Hematopoietic multipotent progenitor cell treated with erythropoietin and hydrocortisone succinate and interleukin-3 and kit ligand, for 8 days (in vitro differentiated cells): Measurements from ENCODE around the gene RTN3.

Experiments
- DNase-seq: peaks from one replicate; pipeline ENCODE4 v3.0.0-alpha.2; 2015

Gene RTN3

DNA sequence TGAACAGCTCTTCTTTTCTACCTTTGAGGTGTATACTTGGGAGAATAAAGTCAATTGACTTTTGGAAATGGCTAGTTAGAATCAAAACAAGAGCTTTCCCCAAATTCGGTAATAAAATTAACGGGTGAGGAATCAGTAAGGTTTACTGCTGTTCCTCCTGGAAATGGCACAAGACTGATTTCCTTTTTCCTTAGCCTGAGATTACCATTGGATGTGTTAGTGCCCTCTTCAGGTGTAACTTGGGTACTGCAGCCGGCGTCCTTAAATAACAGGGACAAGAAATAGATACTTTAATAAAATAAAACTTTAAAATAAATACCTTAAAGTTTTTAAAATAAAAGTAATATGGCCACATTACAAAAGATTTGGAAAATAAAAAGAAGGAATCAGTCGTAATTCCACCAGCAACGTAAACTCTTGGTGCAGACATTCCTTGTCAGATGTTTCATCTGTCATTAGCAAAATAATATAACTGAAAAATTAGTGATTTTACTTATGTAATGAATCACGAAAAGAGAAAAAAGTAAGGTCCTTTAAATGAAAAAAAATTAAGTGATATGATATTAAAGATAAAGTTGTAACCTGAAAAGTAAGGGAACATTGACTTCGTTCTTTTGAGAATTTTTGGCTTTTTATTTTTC, 57.5 kb downstream of the RTN3 start:
- DNase-seq = peak; percentile 78

DNA sequence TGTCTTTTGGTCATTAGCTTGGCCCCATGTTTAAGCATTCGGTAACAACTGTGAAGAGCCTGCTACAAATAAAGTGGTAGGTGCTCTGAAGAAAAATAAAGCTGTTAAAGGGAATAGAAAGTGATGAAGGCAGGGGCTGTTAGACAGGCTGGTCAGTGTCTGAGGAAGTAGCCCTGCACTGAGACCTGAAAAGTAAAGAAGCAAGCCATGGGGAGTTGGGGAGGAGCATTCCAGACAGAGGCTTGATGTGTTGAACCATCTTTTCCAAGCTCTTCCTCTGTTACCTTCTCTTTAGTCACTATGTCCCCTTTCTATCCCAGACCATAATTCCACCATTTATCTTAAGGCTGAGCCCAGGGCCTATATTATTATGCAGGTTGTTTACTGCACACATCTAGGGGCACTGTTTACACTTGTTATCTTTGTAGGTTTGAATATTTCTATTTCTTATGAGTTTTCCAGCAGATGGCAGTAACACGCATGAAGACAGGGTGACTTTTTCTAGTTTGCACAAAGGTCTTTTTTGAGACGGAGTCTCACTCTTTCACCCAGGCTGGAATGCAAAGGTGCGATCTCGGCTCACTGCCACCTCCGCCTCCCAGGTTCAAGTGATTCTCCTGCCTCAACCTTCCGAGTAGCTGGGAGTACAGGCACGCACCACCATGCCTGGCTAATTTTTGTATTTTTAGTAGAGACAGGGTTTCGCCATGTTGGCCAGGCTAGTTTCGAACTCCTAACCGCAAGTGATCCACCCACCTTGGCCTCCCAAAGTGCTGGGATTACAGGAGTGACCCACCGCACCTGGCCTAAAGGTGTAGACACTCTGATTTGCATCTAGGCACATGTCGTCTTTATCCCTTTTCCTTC, 64.2 kb downstream of the RTN3 start:
- peak; percentile 67 for DNase-seq

DNA sequence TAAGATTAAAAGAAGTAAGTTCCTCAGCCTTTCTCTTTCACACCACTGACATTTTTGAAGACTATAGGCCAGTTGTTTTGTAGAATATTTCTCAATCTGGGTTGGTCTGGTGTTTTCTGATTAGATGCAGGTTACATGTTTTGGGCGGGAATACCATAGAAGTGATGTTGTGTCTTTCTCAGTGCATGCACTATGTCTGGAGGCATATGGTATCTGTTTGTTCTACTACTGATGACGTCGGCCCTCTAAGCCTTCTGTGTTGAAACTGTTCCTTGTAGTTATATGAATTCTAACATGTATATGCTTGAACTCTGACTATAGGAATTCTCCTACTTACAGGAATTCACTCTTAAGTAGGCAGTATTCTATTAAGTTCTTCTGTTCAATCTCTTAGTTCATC, 65.7 kb downstream of the RTN3 start:
- DNase-seq = peak; percentile 59

DNA sequence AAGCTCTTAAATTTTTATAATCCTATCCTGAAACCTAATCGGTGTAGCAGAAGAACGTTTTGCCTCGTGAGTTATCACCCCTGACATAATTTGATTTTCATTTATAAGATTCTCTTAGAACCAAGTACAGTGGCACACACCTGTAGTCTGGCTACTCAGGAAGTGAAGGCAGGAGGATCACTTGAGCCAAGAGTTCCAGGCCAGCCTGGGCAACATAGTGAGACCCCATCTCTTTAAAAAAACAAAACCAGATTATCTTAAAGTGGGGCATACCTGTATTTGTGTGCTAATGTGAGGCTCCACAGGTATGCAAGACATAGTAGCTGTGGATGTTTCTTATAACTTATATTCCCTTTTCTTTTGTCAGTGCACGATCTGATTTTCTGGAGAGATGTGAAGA, 68.3 kb downstream of the RTN3 start:
- no peak for DNase-seq

DNA sequence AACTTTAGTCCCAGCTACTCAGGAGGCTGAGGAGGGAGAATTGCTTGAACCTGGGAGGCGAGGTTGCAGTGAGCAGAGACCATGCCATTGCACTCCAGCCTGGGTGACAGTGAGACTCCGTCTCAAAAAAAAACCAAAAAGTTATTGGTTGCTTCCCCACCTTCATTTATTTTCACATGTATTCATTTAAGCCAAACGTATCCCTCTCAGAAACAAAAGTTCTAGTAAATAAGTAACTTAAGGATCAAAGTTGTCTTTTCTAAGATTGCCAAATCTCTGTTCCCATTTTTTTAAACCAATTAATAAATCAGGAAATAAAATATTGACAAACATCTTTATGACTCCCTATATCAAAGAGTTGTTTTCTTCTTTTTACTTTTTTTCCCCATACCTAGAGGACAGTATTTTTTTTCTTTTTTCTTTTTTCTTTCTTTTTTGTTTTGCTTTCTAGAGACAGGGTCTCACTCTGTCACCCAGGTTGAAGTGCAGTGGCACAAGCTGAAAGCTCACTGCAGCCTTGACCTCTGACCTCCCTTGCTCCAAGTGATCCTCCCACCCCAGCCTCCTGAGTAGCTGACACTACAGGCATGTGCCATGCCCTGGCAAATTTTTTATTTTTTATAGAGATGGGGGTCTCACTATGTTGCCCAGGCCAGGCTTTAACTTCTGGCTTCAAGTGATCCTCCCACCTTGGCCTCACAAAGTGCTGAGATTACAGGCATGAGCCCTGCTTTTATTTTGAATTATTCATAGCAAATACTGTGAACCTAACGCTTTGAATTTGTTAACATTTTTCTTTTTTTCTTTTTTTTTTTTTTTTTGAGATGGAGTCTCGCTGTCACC, 75.8 kb downstream of the RTN3 start:
- DNase-seq = no peak

DNA sequence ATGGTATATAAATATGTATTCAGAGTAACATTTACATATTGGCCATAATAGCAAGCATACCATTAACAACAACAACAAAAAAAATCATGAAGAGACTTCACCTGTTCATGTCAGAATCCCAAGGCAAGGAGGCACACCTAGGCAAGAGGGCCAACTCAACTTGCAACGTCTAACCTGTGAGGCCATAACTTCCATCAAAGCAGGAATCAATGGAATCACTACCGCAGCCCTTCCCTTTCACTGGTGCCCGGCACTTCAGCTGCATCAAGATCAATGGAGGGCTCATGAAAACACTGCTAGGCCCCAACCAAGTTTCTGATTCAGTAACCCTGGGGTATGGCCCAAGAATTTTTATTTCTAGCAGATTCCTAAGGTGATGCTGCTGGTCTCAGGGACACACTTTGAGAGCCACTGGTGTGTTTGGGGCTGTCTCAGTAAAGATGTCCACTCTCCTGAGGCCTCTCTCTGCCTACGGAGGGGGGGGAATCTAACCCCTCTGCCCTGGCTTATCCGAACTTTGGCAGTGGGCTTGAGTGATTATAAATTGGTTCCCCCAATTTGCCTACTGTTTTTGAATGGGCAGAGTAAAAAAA, 79.3 kb downstream of the RTN3 start:
- DNase-seq = no peak

DNA sequence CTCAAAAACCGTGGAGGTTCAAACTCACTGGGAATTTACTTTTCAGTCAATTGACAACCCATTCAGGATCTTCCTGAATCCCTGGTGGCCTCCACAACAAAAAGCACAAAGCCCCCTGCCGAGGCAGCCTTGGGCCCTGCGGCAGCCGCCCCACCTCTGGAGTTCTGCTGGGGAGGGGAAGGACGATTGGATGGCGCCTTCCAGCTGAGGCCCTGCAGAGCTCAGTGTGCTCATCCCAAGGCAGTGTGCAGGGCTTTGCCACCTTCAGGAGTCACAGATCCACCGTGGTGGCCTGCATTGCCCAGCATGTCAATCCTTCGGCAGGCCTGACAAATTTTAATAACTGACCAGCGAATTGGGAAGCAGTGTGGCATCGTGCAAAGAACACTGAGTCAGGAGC, 79.9 kb downstream of the RTN3 start:
- no peak for DNase-seq

DNA sequence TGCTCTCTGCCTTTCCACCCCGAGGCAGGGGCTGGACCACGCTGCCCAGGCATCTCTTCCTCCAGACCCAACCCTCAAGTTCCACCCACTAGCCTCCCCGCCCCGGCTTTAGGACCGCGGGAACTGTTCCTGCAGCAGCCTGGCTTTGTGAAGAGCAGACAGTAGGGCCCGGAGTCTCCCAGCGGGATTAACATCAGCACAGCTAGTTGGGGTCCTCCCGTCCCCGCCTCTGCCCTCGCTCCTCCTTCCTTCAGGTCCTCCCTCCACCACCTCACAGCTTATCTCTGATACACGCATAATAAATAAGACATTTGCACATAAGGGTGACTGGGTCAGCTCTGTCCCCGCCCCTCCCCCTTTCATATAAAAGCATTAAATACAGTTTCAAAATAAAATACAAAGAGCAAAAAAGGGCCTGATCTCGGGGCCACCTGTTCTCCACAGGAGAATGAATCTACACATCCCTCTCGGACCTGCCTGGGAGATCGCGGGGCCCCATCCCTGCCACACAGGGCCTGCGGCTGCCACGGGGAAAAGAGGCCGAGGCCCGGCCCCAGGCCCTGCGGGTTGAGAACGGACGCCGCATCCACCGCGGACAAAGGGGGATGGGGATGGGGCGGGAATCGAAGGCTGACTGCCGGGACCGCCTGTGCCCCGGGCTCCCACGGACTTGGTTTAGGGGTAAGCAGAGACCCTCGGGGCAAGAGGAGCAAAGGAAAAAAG, 80.8 kb downstream of the RTN3 start:
- no peak for DNase-seq

DNA sequence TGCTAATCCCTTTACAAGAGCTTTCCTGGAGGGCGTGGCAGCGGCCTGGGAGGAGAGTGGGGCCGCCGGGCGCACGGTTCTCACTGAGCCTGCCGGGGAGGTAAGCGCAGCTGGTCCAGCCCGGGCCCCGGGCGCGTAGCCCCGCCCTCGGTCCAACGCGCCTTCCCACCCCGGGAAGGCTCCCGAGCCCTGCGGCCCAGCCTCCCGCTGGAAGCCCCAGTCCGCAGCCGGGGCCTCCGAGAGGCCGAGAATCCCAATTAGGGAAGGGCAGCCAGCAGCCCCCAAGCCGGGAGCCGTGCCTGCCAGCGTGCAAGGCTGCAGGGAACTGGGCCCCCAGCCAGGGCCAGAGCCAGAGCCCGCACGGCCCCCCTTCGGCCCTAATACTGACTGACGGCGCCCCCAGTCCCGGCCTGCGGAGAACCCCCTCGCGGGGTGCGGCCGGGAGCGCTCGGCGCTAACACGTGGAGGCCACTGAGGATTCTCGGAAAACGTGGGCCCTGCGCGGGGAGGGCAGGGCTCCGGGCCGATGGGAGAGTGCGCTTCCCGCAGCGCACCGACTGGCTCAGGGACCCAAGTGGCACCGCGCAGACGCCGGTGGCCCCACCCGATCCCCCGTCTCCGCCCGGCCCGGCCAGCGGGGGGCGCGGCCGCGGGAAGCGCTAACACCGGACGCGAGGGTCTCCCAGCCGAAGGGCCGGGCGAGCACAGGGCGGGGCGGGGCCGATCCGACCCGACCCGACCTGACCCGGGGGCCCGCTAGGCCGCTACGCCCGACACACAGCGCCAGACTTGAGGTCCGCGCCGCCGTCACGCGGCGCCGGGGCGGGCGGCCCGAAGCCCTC, 81.6 kb downstream of the RTN3 start:
- no peak for DNase-seq

DNA sequence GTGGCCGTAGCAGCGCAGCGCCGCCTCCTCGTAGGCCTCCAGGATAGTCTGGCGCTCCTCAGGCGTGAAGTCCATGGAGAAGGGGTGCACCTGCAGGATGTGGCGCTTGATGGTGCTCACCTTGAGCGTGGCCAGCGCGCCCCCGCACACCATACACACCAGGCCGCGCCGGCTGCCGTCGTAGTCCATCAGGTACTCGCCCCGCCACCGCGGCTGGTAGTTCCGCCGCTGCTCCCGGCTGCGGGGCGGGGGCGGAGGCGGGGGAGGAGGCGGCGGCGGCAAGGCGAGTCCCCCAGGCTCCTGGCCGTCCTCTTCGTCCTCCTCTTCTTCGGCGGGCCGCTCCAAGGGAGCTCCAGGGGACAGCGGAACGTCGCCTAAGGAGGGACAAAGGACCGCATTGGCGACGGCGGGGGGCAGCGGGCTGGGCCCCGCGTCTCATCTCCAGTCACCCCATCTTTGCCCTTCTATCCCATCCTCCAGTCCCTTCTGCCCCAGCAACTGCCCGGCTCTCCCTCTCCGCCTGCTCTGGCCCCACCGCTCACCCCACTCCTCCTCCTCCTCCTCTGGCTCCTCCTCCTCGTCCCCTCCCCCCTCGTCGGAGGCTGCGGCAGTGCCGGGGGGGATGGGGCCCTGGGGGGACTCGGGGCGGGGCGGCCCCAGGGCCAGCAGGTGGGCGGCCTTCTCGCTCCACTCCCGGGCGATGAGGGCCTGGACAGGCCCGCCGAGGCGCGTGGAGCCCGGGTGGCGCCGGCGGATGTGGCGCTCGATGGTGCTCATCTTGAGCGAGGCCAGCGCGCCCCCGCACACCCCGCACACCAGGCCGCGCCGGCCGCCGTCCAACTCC, 82.4 kb downstream of the RTN3 start:
- no peak for DNase-seq

DNA sequence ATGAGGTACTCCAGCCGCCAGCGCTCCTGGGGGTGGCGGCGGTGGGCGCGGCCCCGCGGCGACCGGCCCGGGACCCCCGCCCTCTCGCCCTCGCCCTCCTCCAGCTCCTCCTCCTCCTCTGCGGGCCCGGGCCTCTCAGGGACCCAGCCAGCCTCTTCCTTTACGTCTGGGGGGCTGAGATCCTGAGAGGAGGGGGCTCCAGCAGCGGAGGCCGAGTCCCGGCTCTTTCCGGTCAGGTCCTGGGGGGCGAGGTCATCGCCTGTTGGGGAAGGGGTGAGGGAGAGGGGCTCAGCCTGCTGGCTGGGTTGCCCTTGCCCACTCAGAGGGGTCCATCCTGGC, 83.0 kb downstream of the RTN3 start:
- no peak for DNase-seq

DNA sequence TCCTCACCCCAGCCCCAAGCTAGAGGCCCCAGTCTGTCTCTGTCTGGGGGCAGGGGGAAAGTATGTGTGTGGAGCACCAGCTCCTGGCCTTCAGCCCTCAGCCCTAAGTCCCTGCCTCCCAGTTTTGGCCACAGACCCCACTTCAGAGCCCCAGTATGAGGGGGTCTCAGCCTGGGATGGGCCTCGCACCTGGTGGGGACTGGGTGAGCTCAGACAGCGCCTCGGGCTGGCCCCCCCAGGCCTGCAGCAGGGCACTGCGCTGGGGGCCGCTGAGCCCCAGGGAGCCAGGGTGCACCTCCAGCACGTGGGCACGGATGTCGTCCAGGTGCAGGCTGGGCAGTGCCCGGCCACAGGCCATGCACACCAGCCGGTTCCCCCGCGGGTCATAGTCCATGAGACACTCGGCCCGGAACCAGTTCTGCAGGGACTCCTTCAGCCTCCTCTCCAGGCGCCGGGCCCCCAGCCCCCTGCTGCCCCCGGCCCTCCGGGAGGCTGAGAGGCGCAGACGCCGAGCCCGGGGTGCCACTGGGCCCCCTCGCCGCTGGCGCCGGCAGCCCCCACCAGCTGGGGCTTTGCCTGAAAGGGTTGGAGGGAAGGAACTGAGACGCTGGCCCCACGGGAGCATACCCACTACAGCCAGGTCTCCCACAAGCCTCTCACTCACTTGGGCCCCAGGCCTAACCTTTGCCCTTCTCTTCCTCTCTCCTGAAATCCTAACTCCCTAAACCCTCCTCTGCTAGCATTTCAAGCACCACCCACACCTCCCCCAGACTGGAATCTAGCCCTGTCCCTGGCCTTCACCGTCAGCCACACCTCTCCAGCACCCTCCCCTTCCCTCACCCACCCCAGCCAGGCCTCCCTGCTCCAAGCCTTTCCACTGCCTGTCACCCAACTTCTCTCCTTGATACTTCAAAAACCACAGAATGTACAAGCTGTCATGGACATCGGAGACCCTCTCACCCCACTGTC, 83.7 kb downstream of the RTN3 start:
- DNase-seq = no peak

DNA sequence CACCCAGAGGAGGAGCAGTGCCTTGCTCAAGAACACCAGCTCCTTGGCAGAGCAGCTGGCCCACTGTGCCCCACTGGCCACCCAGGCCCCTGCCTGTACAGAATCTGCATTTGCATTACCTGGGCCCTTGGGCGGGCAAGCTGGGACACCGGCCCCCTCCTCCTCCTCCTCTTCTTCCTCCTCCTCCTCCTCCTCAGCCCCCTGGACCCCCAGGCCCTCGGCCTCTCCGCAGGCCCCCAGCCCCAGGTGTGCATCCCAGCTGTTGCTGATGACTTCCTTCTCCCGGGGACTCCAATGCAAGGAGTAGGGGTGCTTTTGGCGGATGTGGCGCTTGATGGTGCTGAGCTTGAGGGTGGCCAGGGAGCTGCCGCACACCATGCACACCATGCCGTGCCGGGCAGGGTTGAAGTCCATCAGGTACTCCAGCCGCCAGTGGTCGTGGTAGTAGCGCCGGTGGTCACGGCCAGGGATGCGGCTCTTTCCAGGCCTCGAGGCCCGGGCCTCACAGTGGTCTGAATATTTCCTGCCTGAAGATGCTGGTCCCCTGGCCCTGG, 84.5 kb downstream of the RTN3 start:
- no peak for DNase-seq

DNA sequence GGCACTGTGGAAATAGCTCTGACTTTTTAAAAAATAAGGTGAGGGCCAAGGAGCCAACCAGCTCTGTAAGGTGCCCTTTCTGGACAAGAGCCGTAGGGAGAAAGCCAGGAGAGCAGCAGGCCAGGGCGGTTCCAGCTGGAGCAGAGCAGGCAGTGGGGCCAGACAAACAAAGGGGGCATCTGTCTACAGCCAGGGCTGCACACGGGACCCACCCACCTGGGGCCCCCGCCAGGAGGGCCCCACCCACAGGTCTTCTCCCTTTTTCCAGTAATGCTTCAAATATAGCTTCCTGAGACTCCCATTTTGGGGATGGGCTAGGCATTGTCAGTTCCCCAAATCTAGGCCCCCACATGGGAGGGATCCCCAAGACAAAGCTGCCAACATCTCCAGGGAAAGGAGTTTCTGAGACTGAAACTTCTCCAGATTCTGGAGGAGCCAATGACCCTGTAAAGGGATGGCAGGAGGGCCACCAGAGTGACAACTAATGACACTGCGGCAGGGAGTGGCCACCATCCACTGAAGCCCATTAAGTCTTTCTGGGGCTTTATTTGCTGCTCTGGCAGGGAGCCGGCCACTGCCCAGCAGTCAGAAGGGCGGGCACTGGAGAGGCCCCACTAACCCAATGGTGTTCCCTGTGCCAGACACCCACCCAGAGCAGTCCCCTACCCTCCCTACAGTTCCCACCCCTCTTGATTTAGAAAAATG, 85.4 kb downstream of the RTN3 start:
- DNase-seq = no peak

DNA sequence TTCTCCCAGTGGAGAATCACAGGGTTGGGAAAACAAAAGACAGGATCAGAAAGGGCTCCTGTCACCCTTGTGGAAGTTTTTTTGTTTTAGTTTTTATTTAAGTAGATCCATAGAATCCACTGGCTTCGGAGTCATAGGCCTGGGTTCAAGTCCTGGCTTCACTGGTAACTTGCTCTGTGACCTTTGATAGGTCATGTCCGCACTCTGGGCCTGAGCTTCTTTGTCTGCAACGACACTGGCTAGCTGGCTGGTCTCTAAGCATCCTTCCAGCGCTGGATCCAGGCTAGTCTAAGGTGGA, 85.9 kb downstream of the RTN3 start:
- DNase-seq = no peak

DNA sequence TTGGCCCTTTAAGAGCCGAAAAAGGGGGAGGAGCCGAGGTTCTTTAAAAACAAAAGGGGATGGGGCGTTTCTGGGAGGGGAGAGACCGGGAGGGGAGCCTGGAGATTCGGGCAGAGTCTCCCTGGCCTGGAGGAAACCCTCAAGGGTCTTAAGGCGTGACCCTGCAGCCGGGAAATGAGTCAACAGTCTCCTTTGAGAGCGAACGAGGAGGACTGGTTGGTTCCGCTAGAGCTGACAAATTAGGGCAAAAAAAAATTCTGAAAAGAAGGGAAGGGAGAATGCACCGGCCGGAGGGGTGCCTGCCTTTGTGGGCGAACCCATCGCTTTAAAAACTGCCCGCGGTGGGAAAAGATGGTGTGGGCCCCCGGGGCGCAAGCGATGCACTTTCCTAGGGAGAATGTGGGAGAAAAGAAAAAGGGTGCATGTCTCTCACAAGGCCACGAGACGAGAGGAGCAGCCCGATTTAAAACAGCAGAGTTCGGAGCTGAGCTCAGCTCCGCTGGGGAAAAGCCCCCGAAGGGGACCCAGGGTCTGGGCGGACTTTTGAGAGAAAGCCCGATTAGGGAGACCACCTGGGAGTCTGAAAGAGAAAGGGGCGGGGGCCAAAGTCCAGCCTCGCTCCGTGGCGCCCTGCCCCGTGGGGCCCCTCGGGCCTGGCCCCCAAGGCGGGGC, 86.4 kb downstream of the RTN3 start:
- DNase-seq = peak; percentile 47

DNA sequence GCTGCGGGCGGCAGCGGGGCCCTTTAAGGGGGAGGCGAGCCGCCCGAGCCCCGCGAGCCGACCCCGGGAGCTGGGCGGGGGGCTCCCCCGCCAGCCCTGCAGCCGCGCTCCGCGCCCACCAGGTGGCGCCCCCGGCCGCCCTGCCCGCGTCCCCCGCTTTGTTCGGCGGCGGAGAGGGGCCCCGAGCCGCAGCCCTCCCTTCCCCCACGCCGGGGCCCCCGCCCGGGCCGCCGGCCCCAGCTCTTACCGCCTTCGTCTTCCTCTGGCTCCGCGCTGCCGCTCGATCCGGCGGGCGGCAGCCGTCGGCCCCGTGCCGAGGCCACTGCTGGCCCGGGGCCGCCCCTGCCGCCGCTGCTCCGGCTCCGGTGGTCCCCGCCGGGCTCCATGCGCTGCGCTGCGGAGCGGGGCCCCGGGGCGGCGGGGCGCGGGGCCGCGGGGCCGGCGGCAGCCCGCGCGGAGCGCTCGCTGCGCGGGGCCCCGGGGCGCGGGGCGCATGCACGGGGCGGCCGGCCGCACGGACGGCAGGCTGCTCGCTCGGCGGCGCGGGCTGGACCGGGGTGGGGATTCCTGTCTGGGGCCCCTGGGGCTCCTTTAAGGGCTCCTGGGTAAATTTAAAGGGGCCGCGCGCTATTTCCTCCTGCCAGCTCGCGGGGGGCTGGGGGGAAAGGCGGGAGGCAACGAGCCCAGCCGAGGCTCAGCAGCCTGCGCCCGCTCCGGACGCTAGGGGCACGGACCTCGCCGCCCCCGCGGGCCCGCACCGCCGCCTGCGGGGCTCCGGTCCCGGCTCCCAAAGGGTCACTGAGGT, 87.1 kb downstream of the RTN3 start, which contains the start of gene ZFTA:
TSS of gene ZFTA (minus strand) at position 539 of the 805 bp plus-strand sequence. CDS start at position 386, 153 bp downstream.
- peak; percentile 38 for DNase-seq
